Stimulated activated CD4-positive, alpha-beta T cell treated with anti-CD3 and anti-CD28 coated beads, TNF-alpha, amount 100 ng/mL, for 4 hours (primary cell): Measurements from ENCODE around the gene CCL22.
"Not testable (repeated sequence)": the region's sequence is repeated elsewhere in the genome, so short reads cannot be mapped to it uniquely, and the experiment has no call there.

ENCODE experiments used
- DNase-seq, 3 experiments: peaks; one replicate each; pipeline ENCODE4 v3.0.0-alpha.2; 2020; ENCODE audit warnings: low read depth in 3 of 3

CCL22 gene

GRCh38 chr16:57347858-57348257 lies 10.7 kb upstream of the CCL22 start:
- DNase-seq: no peak

- DNase-seq: no peak
Measured at GRCh38 chr16:57348327-57348726, 10.3 kb upstream of the CCL22 start.

- DNase-seq: no peak
Measured at GRCh38 chr16:57349212-57350031, 9.2 kb upstream of the CCL22 start.

GRCh38 chr16:57352636-57353047 lies 5.9 kb upstream of the CCL22 start:
- DNase-seq: no peak

GRCh38 chr16:57354311-57354710 lies 4.3 kb upstream of the CCL22 start:
- no peak for DNase-seq

DNA sequence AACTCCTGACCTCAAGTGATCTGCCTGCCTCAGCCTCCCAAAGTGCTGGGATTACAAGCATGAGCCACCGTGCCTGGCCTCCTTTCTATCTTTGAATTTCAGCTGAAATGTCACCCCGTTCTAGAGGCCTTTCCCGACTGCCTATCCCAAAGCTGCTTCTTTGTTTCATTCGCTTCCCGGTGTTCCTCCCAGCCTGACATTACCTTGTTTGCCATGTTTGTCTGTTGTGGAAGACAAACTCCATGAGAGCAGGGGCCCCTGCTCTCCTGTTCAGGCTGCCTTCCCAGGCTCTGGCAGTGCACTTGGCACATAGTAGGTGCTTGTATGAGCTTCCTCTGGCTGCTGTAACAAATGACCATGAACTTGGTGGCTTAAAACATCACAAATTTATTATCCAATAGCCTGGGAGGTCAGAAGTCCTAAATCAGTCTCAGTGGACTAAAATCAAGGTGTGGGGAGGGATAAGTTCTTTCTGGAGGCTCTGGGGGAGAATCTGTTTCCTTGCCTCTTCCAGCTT lies 2.6 kb upstream of the CCL22 start:
- no peak for DNase-seq

- DNase-seq: no peak
Measured at GRCh38 chr16:57356547-57356946, 2.0 kb upstream of the CCL22 start.

DNA sequence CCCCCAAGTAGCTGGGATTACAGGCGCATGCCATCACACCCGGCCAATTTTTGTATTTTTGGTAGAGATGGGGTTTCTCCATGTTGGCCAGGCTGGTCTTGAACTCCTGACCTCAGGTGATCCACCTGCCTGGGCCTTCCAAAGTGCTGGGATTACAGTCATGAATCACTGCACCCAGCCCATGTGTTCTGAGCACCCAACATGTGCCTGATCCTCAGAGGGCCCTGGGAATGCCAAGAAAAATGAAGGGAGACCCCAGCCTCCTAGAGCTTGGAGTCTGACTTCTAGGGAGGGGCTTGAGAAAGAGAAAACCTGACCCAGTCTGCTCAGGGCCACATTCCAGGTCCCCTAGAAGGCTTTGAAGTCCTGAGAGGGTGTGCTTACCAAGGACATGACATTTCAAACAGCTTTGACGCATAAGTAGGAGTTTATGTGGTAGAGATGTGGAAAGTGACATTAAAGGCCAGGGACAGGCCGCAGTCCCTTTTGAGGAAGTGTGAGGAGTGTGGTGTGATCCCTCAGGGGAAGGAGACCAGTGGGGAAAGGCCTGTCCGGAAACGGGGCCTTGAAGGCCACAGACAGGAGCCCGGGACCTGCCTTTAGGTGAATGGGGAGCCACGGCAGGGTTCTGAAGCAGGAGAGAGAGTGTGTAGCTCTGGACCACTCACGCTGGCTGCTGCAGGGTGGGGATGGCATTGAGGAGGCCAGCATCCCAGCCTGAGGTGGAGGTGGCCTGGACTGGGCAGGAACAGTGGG lies 1.1 kb upstream of the CCL22 start:
- DNase-seq: no peak

GRCh38 chr16:57358086-57358420 lies 530 bp upstream of the CCL22 start:
- DNase-seq: no peak

GRCh38 chr16:57360321-57360935 lies 1.8 kb downstream of the CCL22 start:
- no peak for DNase-seq

DNA sequence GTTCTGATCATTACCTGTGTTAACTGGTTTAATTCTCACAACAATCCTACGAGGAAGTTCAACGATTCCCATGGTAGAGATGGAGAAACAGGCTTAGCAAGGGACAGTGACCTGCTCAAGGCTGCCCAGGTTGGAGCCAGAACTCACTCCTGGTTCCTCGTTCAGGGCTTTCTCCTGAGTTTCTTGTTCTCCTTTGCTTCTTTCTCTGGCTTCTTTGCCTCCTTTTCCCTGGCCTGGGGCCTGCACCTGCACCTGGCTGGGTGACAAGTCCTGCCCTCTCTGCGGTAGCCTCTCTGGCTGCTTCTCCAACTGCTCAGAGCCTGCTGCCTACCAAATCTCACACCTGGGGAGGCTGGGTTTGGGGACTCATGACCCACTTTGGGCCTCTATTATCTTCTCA lies 2.8 kb downstream of the CCL22 start:
- no peak for DNase-seq

DNA sequence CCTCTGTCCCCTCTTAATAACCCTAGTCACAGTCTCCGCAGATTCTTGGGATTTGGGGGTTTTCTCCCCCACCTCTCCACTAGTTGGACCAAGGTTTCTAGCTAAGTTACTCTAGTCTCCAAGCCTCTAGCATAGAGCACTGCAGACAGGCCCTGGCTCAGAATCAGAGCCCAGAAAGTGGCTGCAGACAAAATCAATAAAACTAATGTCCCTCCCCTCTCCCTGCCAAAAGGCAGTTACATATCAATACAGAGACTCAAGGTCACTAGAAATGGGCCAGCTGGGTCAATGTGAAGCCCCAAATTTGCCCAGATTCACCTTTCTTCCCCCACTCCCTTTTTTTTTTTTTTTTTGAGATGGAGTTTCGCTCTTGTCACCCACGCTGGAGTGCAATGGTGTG lies 5.6 kb downstream of the CCL22 start:
- no peak for DNase-seq

- DNase-seq: no peak
Measured at GRCh38 chr16:57366544-57367040, 8.0 kb downstream of the CCL22 start.

- no peak for DNase-seq
Measured at GRCh38 chr16:57367116-57367752, 8.7 kb downstream of the CCL22 start.

DNA sequence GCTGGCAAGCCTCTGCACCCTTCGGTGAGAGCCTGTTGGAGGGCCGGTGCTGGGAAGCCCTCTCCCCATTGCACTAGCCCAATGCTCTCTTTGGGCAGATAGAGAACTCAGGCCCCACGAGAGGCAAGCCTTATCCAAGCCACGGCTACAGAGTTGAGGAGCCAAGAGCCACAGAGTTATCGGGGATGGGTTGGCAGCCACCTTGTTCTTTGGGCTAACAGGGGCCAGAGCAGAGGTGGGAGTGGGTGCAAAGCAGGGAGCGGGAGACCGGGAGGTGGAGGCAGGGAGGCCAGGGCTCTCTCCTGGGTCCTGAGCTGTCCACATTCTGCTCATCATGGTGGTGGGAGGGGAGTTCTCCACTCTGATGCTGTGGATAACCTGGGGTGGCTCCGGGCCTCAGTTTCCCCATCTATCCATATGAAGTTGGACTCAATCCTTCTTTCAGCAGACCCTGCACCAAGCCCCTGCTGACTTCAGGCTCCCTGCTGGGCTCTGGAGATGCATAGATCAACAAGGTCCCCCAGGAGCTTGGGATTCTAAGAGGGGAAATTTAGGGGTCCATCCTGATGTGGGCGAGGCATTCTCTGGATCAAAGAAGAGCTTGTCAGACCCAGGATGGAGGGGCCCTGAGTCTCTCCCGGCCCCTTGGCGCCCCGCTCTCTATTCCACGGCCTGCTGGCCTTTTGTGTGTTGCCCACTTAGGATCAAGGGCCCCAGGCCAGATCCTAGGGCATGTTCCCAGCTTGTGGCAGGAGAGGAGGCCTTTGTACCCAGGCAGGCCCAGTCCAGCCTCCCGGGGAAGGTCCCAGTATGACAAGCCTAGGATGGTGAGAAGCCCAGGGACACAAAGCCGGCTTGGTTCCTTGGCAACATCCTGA lies 13.2 kb downstream of the CCL22 start:
- DNase-seq: no peak

GRCh38 chr16:57372372-57373116 lies 14.0 kb downstream of the CCL22 start, which contains the start of gene CX3CL1:
Gene CX3CL1 (plus strand): TSS chr16:57372490. CDS start chr16:57372569, 79 bp downstream.
- no peak for DNase-seq

DNA sequence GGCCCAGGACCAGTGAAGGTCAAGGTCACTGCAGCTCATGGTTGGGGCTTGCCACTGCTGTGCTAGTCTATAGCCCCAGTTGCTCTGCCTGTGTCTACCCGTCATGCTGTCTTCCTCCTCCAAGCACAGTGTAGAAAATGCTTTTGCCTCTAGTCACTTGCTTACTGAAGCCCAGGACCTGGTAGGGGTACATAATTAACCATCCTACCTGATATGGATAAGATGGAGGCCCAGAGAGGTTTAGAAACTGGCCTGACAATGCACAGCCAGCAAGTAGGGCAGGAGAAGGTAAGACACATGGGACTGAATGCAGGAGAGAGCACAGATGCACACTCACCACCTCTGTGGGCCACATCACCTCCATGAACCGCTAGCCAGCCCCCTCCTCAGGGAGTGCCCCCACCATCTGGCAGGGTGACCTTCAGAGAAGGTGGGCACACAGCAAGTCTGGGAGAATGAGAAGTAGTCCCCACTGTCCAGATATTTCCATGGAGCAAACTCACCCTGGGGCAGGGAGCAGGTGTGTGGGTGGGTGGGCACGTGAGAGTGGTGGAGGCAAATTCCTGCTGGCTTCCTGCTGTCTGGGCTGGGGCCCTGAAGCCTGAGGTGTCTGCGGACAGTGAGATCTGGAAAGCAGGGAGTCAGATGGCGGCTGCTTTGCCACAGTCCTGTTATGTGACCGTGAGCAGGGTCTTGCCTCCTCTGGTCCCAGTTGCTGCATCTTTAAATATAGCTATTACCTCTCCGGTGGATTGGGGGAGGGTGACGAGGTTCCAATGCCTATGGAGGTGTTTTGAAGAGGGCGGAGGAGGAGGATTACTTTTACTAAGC lies 14.7 kb downstream of the CCL22 start:
- DNase-seq: no peak

DNA sequence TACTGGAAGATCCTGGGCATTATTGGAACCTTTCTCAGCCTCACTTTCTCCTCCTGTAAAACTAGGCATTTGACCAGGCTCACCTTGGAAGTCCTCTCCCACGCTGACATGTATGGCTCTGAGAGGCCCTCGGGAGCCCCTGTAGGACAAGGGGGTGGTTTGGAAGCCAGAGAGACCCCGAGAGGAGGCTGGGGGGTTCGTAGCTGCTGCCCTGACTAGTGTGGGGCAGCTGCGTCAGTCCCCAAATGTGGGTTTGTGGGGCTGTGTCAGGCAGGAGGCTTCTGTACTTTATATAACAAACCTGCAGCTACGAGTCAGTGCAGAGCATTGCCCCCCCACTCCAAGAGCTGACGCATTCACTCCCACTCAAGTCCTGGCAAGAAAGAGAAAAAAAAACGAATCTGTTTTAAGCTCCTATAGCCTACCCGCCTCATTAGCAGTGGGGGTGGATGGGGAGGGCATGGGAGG lies 15.5 kb downstream of the CCL22 start:
- no peak for DNase-seq

- not testable (repeated sequence) for DNase-seq
Measured at GRCh38 chr16:57374925-57375465, 16.4 kb downstream of the CCL22 start.
